Panc1 (cell line): ENCODE results near the gene CXorf58.

Source experiments
- POLR2AphosphoS5 ChIP-seq: IDR thresholded peaks from 2 replicates; pipeline ENCODE4 v1.6.1; 2012; ENCODE audit warnings: mild to moderate bottlenecking, low read depth, low read length, moderate library complexity
- REST ChIP-seq, 2 experiments: IDR thresholded peaks; 2 replicates each; pipeline ENCODE4 v1.6.1; 2011 to 2012; ENCODE audit warnings: low read depth in 2 of 2, control low read depth in 1 of 2, low read length in 1 of 2, mild to moderate bottlenecking in 1 of 2, moderate library complexity in 1 of 2; ENCODE audit not compliant: insufficient read depth in 1 of 2
- SIN3A ChIP-seq: IDR thresholded peaks from 2 replicates; pipeline ENCODE4 v1.6.1; 2012; ENCODE audit warnings: low read depth, mild to moderate bottlenecking, low read length, moderate library complexity, borderline replicate concordance; ENCODE audit not compliant: insufficient read depth
- TF ChIP-seq, protein P1 (sequence below): fragments of 450-650 bp; IDR thresholded peaks from 2 replicates; pipeline ENCODE4 v1.5.1; 2017; ENCODE audit warnings: mild to moderate bottlenecking

DNA sequence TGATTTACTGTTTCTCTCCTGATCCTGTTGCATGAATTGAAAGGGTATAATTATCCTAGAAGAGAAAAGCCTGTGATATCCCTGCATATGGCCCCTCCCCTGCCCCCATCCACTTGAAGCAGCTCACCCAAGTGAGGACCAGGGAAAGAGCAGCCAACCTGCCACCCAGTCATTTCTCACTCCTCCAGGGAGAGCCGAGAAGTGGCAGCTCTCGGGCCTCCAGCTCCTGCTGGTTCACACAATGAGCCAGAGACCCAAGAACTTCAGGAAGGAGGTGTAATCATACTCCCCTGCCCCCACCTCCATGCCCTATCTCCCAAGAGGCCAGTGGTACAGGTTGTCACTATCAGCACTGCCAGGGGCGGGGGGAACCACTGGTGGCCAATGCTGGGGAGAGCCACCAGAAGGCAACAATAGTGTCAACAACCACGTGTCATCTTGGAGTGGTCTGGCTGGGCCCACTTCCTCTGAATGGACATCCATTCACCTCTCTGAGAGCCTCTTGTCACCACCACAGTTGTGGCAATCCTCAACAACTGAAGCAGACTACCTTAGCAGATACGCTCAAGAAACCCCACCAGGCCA lies 43.0 kb upstream of the CXorf58 start:
- TF ChIP-seq, protein P1, sequence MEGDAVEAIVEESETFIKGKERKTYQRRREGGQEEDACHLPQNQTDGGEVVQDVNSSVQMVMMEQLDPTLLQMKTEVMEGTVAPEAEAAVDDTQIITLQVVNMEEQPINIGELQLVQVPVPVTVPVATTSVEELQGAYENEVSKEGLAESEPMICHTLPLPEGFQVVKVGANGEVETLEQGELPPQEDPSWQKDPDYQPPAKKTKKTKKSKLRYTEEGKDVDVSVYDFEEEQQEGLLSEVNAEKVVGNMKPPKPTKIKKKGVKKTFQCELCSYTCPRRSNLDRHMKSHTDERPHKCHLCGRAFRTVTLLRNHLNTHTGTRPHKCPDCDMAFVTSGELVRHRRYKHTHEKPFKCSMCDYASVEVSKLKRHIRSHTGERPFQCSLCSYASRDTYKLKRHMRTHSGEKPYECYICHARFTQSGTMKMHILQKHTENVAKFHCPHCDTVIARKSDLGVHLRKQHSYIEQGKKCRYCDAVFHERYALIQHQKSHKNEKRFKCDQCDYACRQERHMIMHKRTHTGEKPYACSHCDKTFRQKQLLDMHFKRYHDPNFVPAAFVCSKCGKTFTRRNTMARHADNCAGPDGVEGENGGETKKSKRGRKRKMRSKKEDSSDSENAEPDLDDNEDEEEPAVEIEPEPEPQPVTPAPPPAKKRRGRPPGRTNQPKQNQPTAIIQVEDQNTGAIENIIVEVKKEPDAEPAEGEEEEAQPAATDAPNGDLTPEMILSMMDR = no peak
- TF ChIP-seq POLR2AphosphoS5 (no peak), REST (IDR thresholded peaks at IDR 0.05; ENCODE audit: insufficient read depth in 1 of 2, low read depth in 2 of 2, low read length in 1 of 2) (no peak), SIN3A (no peak)
